ENCODE data around the gene SMIM24. TPM values are rescaled to one million over a fixed set of nuclear protein-coding genes. Genes with fewer than 3 reads are reported as not detected.

Gene SMIM24
- total and polyA plus RNA-seq, 10 of the 15 experiments (the other 5 are each of a cell fraction or from before 2014, with no cell fraction given) = 0.14 to 0.44 (median 0.23) TPM; not detected in 4

- WGBS (ENCODE audit: insufficient coverage, insufficient replicate concordance, low lambda C conversion rate, missing lambda C conversion rate) = 9% methylated on average over 21 of the region's 22 CpGs
- intact Hi-C loops (cut with micrococcal nuclease; ENCODE audit: unreplicated experiment) (no loop called here), in situ Hi-C loops (cut with MboI) (no loop called here)
- ChIA-PET RAD21 (ENCODE audit: unreplicated experiment) (no interaction called here), CTCF (no interaction called here), SMC1A (ENCODE audit: uncharacterized antibody, unreplicated experiment) (no interaction called here), POLR2A (no interaction called here)
- H3K27ac ChIP-seq (ENCODE audit: control insufficient read depth, insufficient read depth) = no peak overlapping the region
- no peaks in the 10 kb centered on the region for H3K9me3 ChIP-seq (replicated peaks; ENCODE audit: control insufficient read depth, insufficient read depth, low read length)
- H3K4me2 ChIP-seq (ENCODE audit: control insufficient read depth, insufficient read depth) = no peak overlapping the region
- H3K79me2 ChIP-seq (ENCODE audit: control insufficient read depth, insufficient read depth, low read length) = no peaks in the 10 kb centered on the region
- no peak overlapping the region for H2AFZ ChIP-seq (ENCODE audit: control insufficient read depth, low read depth, low read length)
- ATAC-seq (no peak; the same call in 2 of the 3 replicates), FAIRE-seq (no peak), DNase-seq (ENCODE audit: low read depth, low spot score) (no peak)
- TF ChIP-seq NFIC (IDR thresholded peaks at IDR 0.05; ENCODE audit: low read depth, low read length) = no peak
- no peak for TF ChIP-seq SMC3 (IDR thresholded peaks at IDR 0.05; ENCODE audit: borderline replicate concordance, low read length)
- no peak for TF ChIP-seq CBFB (IDR thresholded peaks at IDR 0.05; ENCODE audit: low read depth)
- BruUV-seq (replicated peaks) = no TSS peak
- H3K27me3 ChIP-seq (replicated peaks in 1 of 2; ENCODE audit: control insufficient read depth in 2 of 2, insufficient read depth in 2 of 2, low read length in 1 of 2) = no peaks in the 10 kb centered on the region
- H3K4me3 ChIP-seq = no peak overlapping the region
- no peaks in the 10 kb centered on the region for H3K4me1 ChIP-seq (ENCODE audit: control insufficient read depth, insufficient read depth, low read length)
- H3K36me3 ChIP-seq (ENCODE audit: control insufficient read depth in 2 of 2, insufficient read depth in 2 of 2, low read length in 1 of 2) = peaks cover 10 to 27% of the 10 kb centered on the region in 2 experiments; a peak in 3 of 4 replicates
- H3K9ac ChIP-seq (ENCODE audit: control insufficient read depth, insufficient read depth, low read length) = no peak overlapping the region
- H4K20me1 ChIP-seq (ENCODE audit: control insufficient read depth, insufficient read depth) = no peaks in the 10 kb centered on the region
These were observed 22.6 kb downstream of the SMIM24 start for GRCh38 chr19:3457528-3458228.

- H2AFZ ChIP-seq (ENCODE audit: control insufficient read depth, low read depth, low read length) = no peak overlapping the region
- H3K4me2 ChIP-seq (ENCODE audit: control insufficient read depth, insufficient read depth) = no peak overlapping the region
- H3K4me1 ChIP-seq (ENCODE audit: control insufficient read depth, insufficient read depth, low read length) = no peaks in the 10 kb centered on the region
- H3K9ac ChIP-seq (ENCODE audit: control insufficient read depth, insufficient read depth, low read length) = no peak overlapping the region
- H3K36me3 ChIP-seq (ENCODE audit: control insufficient read depth in 2 of 2, insufficient read depth in 2 of 2, low read length in 1 of 2) = peaks cover 12 to 29% of the 10 kb centered on the region in 2 experiments; a peak in 3 of 4 replicates
- SMC1A ChIA-PET (ENCODE audit: uncharacterized antibody, unreplicated experiment) = no interaction called here
- DNase-seq (ENCODE audit: low read depth, low spot score) (no peak), FAIRE-seq (no peak), ATAC-seq (no peak)
- no peaks in the 10 kb centered on the region for H3K79me2 ChIP-seq (ENCODE audit: control insufficient read depth, insufficient read depth, low read length)
- RAD21 ChIA-PET (ENCODE audit: unreplicated experiment) = no interaction called here
- H4K20me1 ChIP-seq (ENCODE audit: control insufficient read depth, insufficient read depth) = no peaks in the 10 kb centered on the region
- CTCF ChIA-PET = no interaction called here
- no peak overlapping the region for H3K4me3 ChIP-seq
- BruUV-seq (replicated peaks) = no TSS peak
- 60% methylated on average over 18 of the region's 18 CpGs for WGBS (ENCODE audit: insufficient coverage, insufficient replicate concordance, low lambda C conversion rate, missing lambda C conversion rate)
- intact Hi-C loops (cut with micrococcal nuclease; ENCODE audit: unreplicated experiment) (no loop called here), in situ Hi-C loops (cut with MboI) (no loop called here)
- H3K9me3 ChIP-seq (replicated peaks; ENCODE audit: control insufficient read depth, insufficient read depth, low read length) = no peaks in the 10 kb centered on the region
- POLR2A ChIA-PET = no interaction called here
- no peaks in the 10 kb centered on the region for H3K27me3 ChIP-seq (replicated peaks in 1 of 2; ENCODE audit: control insufficient read depth in 2 of 2, insufficient read depth in 2 of 2, low read length in 1 of 2)
- no peak overlapping the region for H3K27ac ChIP-seq (ENCODE audit: control insufficient read depth, insufficient read depth)
- TF ChIP-seq MYB (IDR thresholded peaks at IDR 0.05; ENCODE audit: borderline replicate concordance, low read depth, low read length) (no peak), GABPA (IDR thresholded peaks at IDR 0.05; ENCODE audit: low read depth) (no peak), GATAD2B (conservative IDR thresholded peaks at IDR 0.05; ENCODE audit: low read depth) (no peak), NFXL1 (IDR thresholded peaks at IDR 0.05; ENCODE audit: borderline replicate concordance) (no peak), BCLAF1 (IDR thresholded peaks at IDR 0.05) (no peak), RELA (IDR thresholded peaks at IDR 0.05; ENCODE audit: borderline replicate concordance, partially characterized antibody) (no peak), IRF4 (IDR thresholded peaks at IDR 0.05; ENCODE audit: low read depth, low read length) (no peak), ZNF622 (IDR thresholded peaks at IDR 0.05) (no peak), ATF7 (IDR thresholded peaks at IDR 0.05; ENCODE audit: low read depth) (no peak), WRNIP1 (IDR thresholded peaks at IDR 0.05; ENCODE audit: borderline replicate concordance, low read depth, low read length) (no peak), BHLHE40 (IDR thresholded peaks at IDR 0.05; ENCODE audit: borderline replicate concordance in 1 of 2, low read depth in 2 of 2, low read length in 1 of 2) (no peak), TCF3 (IDR thresholded peaks at IDR 0.05; ENCODE audit: borderline replicate concordance, insufficient read depth, low read depth, low read length) (no peak), PAX8 (IDR thresholded peaks at IDR 0.05) (no peak)
These were observed 23.3 kb downstream of the SMIM24 start for GRCh38 chr19:3456925-3457527.
